Smooth muscle cell (in vitro differentiated cells): Measurements from ENCODE around the gene DPYSL4. TPM values are rescaled to one million over a fixed set of nuclear protein-coding genes. Genes with fewer than 3 reads are reported as not detected.

Experiments
- DNase-seq: peaks from one replicate; lab custom pipeline; 2025; ENCODE audit not compliant: unreplicated experiment; lab: John Stamatoyannopoulos, UW
- H2AFZ ChIP-seq: fragments of 200-600 bp; sonication (generic); 2 replicates; pipeline ENCODE4 v1.6.0; 2016; ENCODE audit warnings: antibody characterized with exemption, low read depth, mild to moderate bottlenecking
- H3F3A ChIP-seq: fragments of 200-600 bp; sonication (generic); 2 replicates; pipeline ENCODE4 v1.6.0; 2017; ENCODE audit warnings: antibody characterized with exemption, low read depth
- H3K27ac ChIP-seq: fragments of 200-600 bp; sonication (generic); 2 replicates; pipeline ENCODE4 v1.5.1; 2016; ENCODE audit warnings: low read depth, mild to moderate bottlenecking
- H3K27me3 ChIP-seq: fragments of 200-600 bp; sonication (generic); 2 replicates; pipeline ENCODE4 v1.6.1; 2016; ENCODE audit warnings: low read depth, mild to moderate bottlenecking
- H3K36me3 ChIP-seq: fragments of 200-600 bp; sonication (generic); 2 replicates; pipeline ENCODE4 v1.5.1; 2016; ENCODE audit warnings: low read depth
- H3K4me1 ChIP-seq: fragments of 200-600 bp; sonication (generic); 2 replicates; pipeline ENCODE4 v1.5.1; 2016; ENCODE audit warnings: low read depth
- H3K4me2 ChIP-seq: fragments of 200-600 bp; sonication (generic); 2 replicates; pipeline ENCODE4 v1.6.0; 2016; ENCODE audit warnings: mild to moderate bottlenecking
- H3K4me3 ChIP-seq: fragments of 200-600 bp; sonication (generic); 2 replicates; pipeline ENCODE4 v1.5.1; 2016; ENCODE audit warnings: mild to moderate bottlenecking
- H3K79me2 ChIP-seq: fragments of 200-600 bp; sonication (generic); 2 replicates; pipeline ENCODE4 v1.6.0; 2016; ENCODE audit warnings: low read depth, mild to moderate bottlenecking
- H3K9ac ChIP-seq: fragments of 200-600 bp; sonication (generic); 2 replicates; pipeline ENCODE4 v1.6.0; 2016; ENCODE audit warnings: low read depth
- H3K9me3 ChIP-seq: fragments of 200-600 bp; sonication (generic); replicated peaks from 2 replicates; pipeline ENCODE4 v1.5.1; 2016; ENCODE audit warnings: low read depth
- H4K20me1 ChIP-seq: fragments of 200-600 bp; sonication (generic); 2 replicates; pipeline ENCODE4 v1.6.0; 2016; ENCODE audit warnings: low read depth
- WGBS: methylation state at CpG from one replicate; pipeline ENCODE4 v1.1.7; 2016; ENCODE audit warnings: low lambda C conversion rate; 5-methylcytosine and 5-hydroxymethylcytosine counted together
- polyA plus RNA-seq: library from polyadenylated mRNA; unstranded; fragments of >200 nt; fragmentation: Nextera tagmentation; extraction: Ambion mirVana; gene quantifications from 2 replicates; pipeline ENCODE4 v1.2.1, GENCODE V29; 2016
- total RNA-seq: library from RNA; depleted of rRNA; stranded (reverse); fragments of >200 nt; gene quantifications from 2 replicates; pipeline ENCODE4 v1.2.3, GENCODE V29; 2014
- TF ChIP-seq, protein P1 (sequence below): fragments of 200-600 bp; sonication (generic); IDR thresholded peaks from 2 replicates; pipeline ENCODE4 v1.5.1; 2017; ENCODE audit warnings: borderline replicate concordance, mild to moderate bottlenecking, antibody characterized with exemption; ENCODE audit not compliant: insufficient read depth, poor library complexity, severe bottlenecking

DPYSL4 gene
- total and polyA plus RNA-seq, 2 experiments from 2014 or later: 6.0 to 7.4 TPM

DNA sequence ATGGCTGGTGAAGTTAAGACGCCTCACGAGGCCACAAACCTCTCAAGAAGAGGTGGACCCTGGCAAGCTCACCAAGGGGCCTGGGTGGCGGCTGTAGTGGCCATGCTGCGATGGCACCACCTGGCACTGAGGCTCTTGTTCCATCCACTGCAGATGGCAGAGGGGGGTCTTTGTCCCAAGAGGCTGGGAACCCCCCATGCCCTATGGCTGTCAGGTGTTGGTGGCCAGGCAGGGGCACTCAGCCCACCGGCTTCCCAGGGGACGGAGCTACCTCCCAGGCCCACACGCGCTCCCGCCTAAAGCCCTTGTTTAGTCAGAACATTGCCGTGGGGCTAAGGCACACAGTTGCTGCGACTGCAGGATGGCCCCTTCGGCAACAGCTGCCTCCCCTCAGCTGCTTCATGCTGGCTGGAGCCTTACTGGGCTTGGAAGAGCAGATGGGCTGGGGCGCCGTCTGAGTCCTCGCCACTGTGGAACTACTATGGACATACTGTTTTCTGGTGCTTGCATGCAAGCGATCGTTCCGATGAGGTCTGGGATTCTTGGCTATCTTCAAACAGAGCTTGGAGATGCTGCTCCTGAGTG, 46.8 kb downstream of the DPYSL4 start:
- Histone ChIP-seq H3K27ac (no peak overlapping the region), H3K4me2 (no peak overlapping the region), H3K9ac (no peak overlapping the region), H2AFZ (no peak overlapping the region), H3K4me3 (no peak overlapping the region), H3K4me1 (peaks cover 4% of the 10 kb centered on the region), H3K79me2 (no peaks in the 10 kb centered on the region), H3K9me3 (no peaks in the 10 kb centered on the region), H3K27me3 (no peaks in the 10 kb centered on the region), H4K20me1 (no peaks in the 10 kb centered on the region), H3K36me3 (no peaks in the 10 kb centered on the region), H3F3A (no peaks in the 10 kb centered on the region)
- TF ChIP-seq, protein P1, sequence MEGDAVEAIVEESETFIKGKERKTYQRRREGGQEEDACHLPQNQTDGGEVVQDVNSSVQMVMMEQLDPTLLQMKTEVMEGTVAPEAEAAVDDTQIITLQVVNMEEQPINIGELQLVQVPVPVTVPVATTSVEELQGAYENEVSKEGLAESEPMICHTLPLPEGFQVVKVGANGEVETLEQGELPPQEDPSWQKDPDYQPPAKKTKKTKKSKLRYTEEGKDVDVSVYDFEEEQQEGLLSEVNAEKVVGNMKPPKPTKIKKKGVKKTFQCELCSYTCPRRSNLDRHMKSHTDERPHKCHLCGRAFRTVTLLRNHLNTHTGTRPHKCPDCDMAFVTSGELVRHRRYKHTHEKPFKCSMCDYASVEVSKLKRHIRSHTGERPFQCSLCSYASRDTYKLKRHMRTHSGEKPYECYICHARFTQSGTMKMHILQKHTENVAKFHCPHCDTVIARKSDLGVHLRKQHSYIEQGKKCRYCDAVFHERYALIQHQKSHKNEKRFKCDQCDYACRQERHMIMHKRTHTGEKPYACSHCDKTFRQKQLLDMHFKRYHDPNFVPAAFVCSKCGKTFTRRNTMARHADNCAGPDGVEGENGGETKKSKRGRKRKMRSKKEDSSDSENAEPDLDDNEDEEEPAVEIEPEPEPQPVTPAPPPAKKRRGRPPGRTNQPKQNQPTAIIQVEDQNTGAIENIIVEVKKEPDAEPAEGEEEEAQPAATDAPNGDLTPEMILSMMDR: no peak
- DNase-seq: no peak
- WGBS: 91% methylated on average over 18 of the region's 18 CpGs

DNA sequence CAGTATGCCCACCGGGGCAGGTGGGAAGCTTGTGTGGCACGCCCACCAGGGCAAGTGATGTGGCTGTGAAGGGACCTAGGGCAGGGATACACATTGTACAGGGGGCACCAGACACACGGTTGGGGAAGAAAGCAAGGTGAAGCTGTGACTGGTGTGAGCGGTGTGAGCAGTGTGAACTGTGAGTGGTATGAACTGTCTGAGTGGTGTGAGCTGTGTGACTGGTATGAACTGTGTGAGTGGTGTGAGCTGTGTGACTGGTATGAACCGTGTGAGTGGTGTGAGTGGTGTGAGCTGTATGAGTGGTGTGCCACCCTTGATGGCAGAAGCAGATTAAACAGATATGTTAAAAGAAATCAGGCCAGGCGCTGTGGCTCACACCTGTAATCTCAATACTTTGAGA, 48.1 kb downstream of the DPYSL4 start:
- Histone ChIP-seq H2AFZ (no peak overlapping the region), H3K4me1 (peaks cover 4% of the 10 kb centered on the region), H3K79me2 (no peaks in the 10 kb centered on the region), H3F3A (no peaks in the 10 kb centered on the region), H3K27me3 (no peaks in the 10 kb centered on the region), H3K4me3 (no peak overlapping the region), H3K4me2 (no peak overlapping the region), H3K9ac (no peak overlapping the region), H4K20me1 (no peaks in the 10 kb centered on the region), H3K9me3 (no peaks in the 10 kb centered on the region), H3K27ac (no peak overlapping the region), H3K36me3 (no peaks in the 10 kb centered on the region)
- DNase-seq: no peak
- 93% methylated on average over 6 of the region's 6 CpGs for WGBS
- TF ChIP-seq, protein P1: no peak

DNA sequence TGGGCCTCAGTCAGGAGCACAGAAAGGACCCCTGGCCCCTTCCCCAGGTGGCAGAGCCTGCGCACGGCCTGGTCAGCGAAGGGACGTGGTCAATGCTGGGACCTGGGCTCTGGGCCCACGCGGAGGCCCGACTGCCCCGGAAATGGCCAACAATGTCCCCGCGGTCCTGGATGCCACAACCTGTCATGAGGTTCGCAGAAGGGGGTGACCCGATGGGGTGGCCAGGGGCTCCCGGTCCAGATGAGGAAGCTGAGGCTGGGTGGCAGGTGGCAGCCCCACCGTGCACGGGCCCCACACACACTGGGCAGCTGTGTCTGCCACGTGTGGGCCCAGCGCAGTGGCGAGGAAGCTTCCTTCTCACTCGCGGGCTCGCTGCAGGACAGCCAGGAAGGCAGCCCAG, 49.4 kb downstream of the DPYSL4 start:
- no peaks in the 10 kb centered on the region for H4K20me1 ChIP-seq
- no peak overlapping the region for H3K9ac ChIP-seq
- no peak overlapping the region for H3K4me3 ChIP-seq
- 97% methylated on average over 21 of the region's 21 CpGs for WGBS
- no peak overlapping the region for H3K27ac ChIP-seq
- H3K4me1 ChIP-seq: peaks cover 4% of the 10 kb centered on the region
- H3K36me3 ChIP-seq: no peaks in the 10 kb centered on the region
- no peak for DNase-seq
- H3K79me2 ChIP-seq: no peaks in the 10 kb centered on the region
- H3K9me3 ChIP-seq: no peaks in the 10 kb centered on the region
- no peaks in the 10 kb centered on the region for H3K27me3 ChIP-seq
- H2AFZ ChIP-seq: no peak overlapping the region
- no peak overlapping the region for H3K4me2 ChIP-seq
- no peaks in the 10 kb centered on the region for H3F3A ChIP-seq
- TF ChIP-seq, protein P1: no peak

DNA sequence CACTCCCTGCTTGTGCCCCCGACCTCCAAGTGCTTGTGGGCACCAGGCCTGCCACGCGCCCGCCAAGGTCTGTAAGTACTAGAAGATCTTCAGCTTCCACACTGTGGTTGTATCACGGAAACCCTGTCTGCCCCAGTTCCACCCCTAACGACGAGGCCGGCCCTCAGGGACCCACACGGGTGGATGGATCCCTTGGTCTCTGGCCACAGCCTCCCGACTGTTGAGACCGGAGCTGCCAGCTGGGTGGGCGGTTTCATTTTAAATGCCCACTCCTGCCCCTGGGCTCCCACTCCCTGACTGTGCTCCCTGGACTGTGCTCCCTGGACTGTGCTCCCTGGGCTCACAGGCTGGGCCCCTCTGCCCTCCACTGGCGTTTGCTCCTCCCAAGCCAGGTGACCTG, 50.1 kb downstream of the DPYSL4 start:
- Histone ChIP-seq H3K4me2 (no peak overlapping the region), H3K4me1 (peaks cover 4% of the 10 kb centered on the region), H3K27ac (no peak overlapping the region), H3K9ac (no peak overlapping the region), H3K27me3 (no peaks in the 10 kb centered on the region), H3K79me2 (no peaks in the 10 kb centered on the region), H4K20me1 (no peaks in the 10 kb centered on the region), H3K36me3 (no peaks in the 10 kb centered on the region), H3F3A (no peaks in the 10 kb centered on the region), H3K9me3 (no peaks in the 10 kb centered on the region), H2AFZ (no peak overlapping the region), H3K4me3 (no peak overlapping the region)
- WGBS: 97% methylated on average over 13 of the region's 13 CpGs
- TF ChIP-seq, protein P1: no peak
- DNase-seq: no peak
